Naive thymus-derived CD8-positive, alpha-beta T cell (primary cell): Measurements from ENCODE around the gene RAP1B. TPM values are rescaled to one million over a fixed set of nuclear protein-coding genes. Genes with fewer than 3 reads are reported as not detected.

Experiments used
- polyA plus RNA-seq, 3 donors: library from polyadenylated mRNA; unstranded; fragments of 300-500 nt; fragmentation: Illumina TruSeq; gene quantifications; one replicate each; pipeline ENCODE4 v1.2.3, GENCODE V29; 2021
- total RNA-seq, 8 experiments: library from RNA in 2 of 8; stranded (reverse) in 2 of 8; gene quantifications; one replicate each; pipeline ENCODE4 v1.2.3 and lab custom pipeline; 2021 to 2026

Gene RAP1B
- total and polyA plus RNA-seq, 5 experiments from 2014 or later: 254 to 708 (median 562) TPM

Other genes starting within 250 kb of the RAP1B start
- gene NUP107, start 76.1 kb downstream of the RAP1B start, total RNA-seq: 10 to 100 TPM; 69.9 to 78.5 TPM
- gene NUP107, start 76.1 kb downstream of the RAP1B start, polyA plus RNA-seq: 10 to 100 TPM; 21.3 to 39.0 (median 24.6) TPM
- gene SLC35E3, start 135.3 kb downstream of the RAP1B start, total RNA-seq: 10 to 100 TPM; 11.2 to 12.8 TPM
- gene SLC35E3, start 135.3 kb downstream of the RAP1B start, polyA plus RNA-seq: 10 to 100 TPM; 10.9 to 12.0 (median 12.0) TPM
- 10 to 100 TPM; 85.1 to 90.4 TPM for gene MDM2, start 197.3 kb downstream of the RAP1B start, total RNA-seq
- gene MDM2, start 197.3 kb downstream of the RAP1B start, polyA plus RNA-seq: 10 to 100 TPM in 2 of 3 donors, 1 to 10 TPM in 1; 7.6 to 17.9 (median 12.8) TPM